Gastrocnemius medialis (tissue), 4 donors: ENCODE data around the gene CELSR3. TPM values are rescaled to one million over a fixed set of nuclear protein-coding genes. Genes with fewer than 3 reads are reported as not detected.
A peak's percentile ranks its signal among the peaks of the same experiment; 100 is the strongest.

Experiments
- ATAC-seq, 2 donors: fragments of 150-250 bp; one replicate each; pipeline ENCODE4 v1.9.1; 2016
- DNase-seq, 2 donors: peaks; one replicate each; pipeline ENCODE4 v3.0.0-alpha.2; 2019
- H3K27ac ChIP-seq, 4 donors: fragments of 200-600 bp; sonication (generic); 1 replicate in 1 of 4; 2 replicates in 3 of 4; pipeline ENCODE4 v1.5.1; 2016 to 2018; ENCODE audit warnings: mild to moderate bottlenecking in 2 of 4, moderate library complexity in 1 of 4
- H3K27me3 ChIP-seq, 3 donors: fragments of 200-600 bp; sonication (generic) in 2 of 3; 1 replicate in 1 of 3; 2 replicates in 2 of 3; pipeline versions ENCODE4 v1.5.1 to v1.6.0; 2016 to 2019; ENCODE audit warnings: mild to moderate bottlenecking in 1 of 3, moderate library complexity in 1 of 3
- H3K36me3 ChIP-seq, 2 donors: fragments of 200-600 bp; sonication (generic) in 1 of 2; one replicate each; pipeline ENCODE4 v1.5.1; 2017 to 2018
- H3K4me1 ChIP-seq, 2 donors: fragments of 200-600 bp; sonication (generic) in 1 of 2; one replicate each; pipeline ENCODE4 v1.5.1; 2016 to 2017; ENCODE audit warnings: mild to moderate bottlenecking in 2 of 2
- H3K4me3 ChIP-seq, 4 donors: fragments of 200-600 bp; sonication (generic) in 3 of 4; 1 replicate in 1 of 4; 2 replicates in 3 of 4; pipeline ENCODE4 v1.5.1; 2016 to 2019; ENCODE audit warnings: mild to moderate bottlenecking in 2 of 4
- H3K9me3 ChIP-seq, 3 donors: fragments of 200-600 bp; sonication (generic) in 2 of 3; 1 replicate in 1 of 3; 2 replicates in 2 of 3; pipeline ENCODE4 v1.5.1; 2016 to 2019
- CTCF ChIP-seq, 5 experiments: fragments of 450-650 bp in 3 of 5; fragments of 200-600 bp in 2 of 5; sonication (generic) in 2 of 5; IDR thresholded peaks in 4 of 5; conservative IDR thresholded peaks in 1 of 5; 1 replicate in 4 of 5; 2 replicates in 1 of 5; pipeline ENCODE4 v1.5.1; 2016 to 2019; ENCODE audit warnings: antibody characterized with exemption in 5 of 5, mild to moderate bottlenecking in 3 of 5, moderate library complexity in 3 of 5
- POLR2A ChIP-seq, 2 donors: fragments of 450-650 bp; IDR thresholded peaks; one replicate each; pipeline ENCODE4 v1.6.1; 2017; ENCODE audit warnings: antibody characterized with exemption in 2 of 2, mild to moderate bottlenecking in 2 of 2, moderate library complexity in 2 of 2
- in situ Hi-C, 4 donors: fragments of 200-750 bp; cut with MboI; loops; one replicate each; pipeline versions ENCODE4 v1.15.0 to v1.8.0; 2017; ENCODE audit warnings: low sequenced_read_pairs in 4 of 4
- intact Hi-C: fragments of 100-400 bp; cut with DNase I; formaldehyde crosslinking; loops from one replicate; pipeline ENCODE4 v1.15.1; 2023; ENCODE audit warnings: low total_unique reads
- total RNA-seq, 4 donors: library from RNA; depleted of rRNA; stranded (reverse); fragments of >200 nt; gene quantifications; one replicate each; pipeline versions ENCODE4 v1.1.0 to v1.2.3, GENCODE V29; 2016

The CELSR3 gene
- total RNA-seq: under 1 TPM in 3 of 4 donors, not detected in 1; 0.02 to 0.25 (median 0.05) TPM

DNA sequence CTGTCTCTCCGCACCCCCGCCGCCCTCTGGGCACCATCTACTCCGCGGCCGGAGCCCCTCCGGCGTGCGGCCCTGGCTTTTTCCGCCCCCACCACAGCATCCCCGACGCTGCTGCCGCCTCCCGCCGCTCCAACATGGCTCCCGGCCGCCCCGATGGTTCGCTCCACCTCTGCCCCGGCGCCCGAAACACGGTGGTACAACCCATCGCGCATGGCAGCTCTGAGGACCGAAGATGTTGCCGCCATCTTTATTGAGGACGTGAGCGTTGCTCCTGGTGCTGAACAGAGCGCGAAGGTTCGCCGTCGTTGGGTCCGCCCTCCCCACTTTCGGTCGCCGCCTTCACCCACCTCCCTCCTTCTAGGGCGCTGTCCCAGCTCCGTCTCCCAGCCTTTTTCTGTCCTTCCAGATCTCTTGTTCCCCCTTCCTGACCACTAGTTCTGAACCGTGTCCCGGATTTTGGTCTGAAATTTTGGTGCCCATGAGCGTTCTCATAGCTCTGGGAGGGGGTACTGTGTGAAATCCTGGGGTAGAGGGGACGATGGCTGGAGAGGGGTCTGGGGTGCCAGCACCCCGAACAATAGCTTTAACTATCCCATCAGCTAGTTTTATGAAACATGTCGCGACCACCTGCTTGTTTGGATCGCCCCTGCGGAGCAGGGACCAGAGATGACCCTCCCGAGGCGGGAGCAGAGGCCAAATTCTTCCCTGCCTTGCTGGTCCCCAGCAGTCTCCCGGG, at the start of gene CELSR3:
TSS of gene CELSR3 (minus strand) at position 134 of the 736 bp plus-strand sequence. CDS start 252 bp downstream, outside the sequence.
- H3K27ac ChIP-seq: peak within 1 kb of the TSS in 2 of 4 donors; percentile 27 to 28

DNA sequence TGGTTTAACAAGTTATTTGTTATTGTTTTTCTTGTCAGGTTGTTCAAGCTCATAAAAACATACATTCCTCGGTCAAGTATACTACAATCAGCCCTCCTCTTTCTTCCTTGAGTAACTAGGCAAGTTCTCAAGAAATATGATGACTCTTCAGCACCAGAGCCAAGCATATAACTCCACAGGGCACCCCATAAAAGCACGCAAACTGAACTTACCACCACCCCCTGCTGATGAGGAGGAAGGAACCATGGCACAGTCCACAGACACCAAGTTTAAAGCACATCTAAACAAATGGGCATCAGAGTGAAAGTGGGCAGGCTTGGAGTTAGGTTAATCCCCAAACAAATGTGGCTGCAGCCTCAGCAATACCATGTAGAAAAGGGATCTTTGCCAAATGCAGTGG, 49.0 kb upstream of the CELSR3 start:
- ATAC-seq: no peak
- intact Hi-C loops: no loop called here

More for the DNA sequence above, at the start of gene CELSR3:
- intact Hi-C loops (no loop called here), in situ Hi-C loops (no loop called here)
- Histone ChIP-seq H3K4me1 (peaks cover 5 to 21% of the 10 kb centered on the region in 2 donors), H3K36me3 (no peaks in the 10 kb centered on the region), H3K4me3 (peak within 1 kb of the TSS; percentile 41 to 61 (median 42)), H3K9me3 (no peaks in the 10 kb centered on the region), H3K27me3 (peaks cover 26 to 35% (median 35%) of the 10 kb centered on the region in 3 donors)
- no peak for TF ChIP-seq POLR2A (IDR thresholded peaks at IDR 0.05)
- no peak for TF ChIP-seq CTCF (IDR thresholded peaks at IDR 0.05 in 4 of 5, conservative IDR thresholded peaks at IDR 0.05 in 1 of 5)
- ATAC-seq (peak in 1 of 2 donors; percentile 30), DNase-seq (no peak)

GRCh38 chr3:48709051-48709461, 46.4 kb upstream of the CELSR3 start:
- ATAC-seq: peak; percentile 56 to 64
- peaks cover 24 to 26% of the 10 kb centered on the region in 2 donors for H3K4me1 ChIP-seq

More for the DNA sequence above, 49.0 kb upstream of the CELSR3 start:
- no peaks in the 10 kb centered on the region for H3K27me3 ChIP-seq
- no peak overlapping the region for H3K4me3 ChIP-seq
- in situ Hi-C loops: no loop called here
- H3K4me1 ChIP-seq: peaks cover 45 to 47% of the 10 kb centered on the region in 2 donors
- no peak for DNase-seq
- H3K27ac ChIP-seq: no peak overlapping the region
- H3K9me3 ChIP-seq: no peaks in the 10 kb centered on the region
- TF ChIP-seq POLR2A (IDR thresholded peaks at IDR 0.05) (no peak), CTCF (IDR thresholded peaks at IDR 0.05 in 4 of 5, conservative IDR thresholded peaks at IDR 0.05 in 1 of 5) (no peak)
- peaks cover 0 to 29% of the 10 kb centered on the region in 2 donors for H3K36me3 ChIP-seq

GRCh38 chr3:48708481-48708889, 45.8 kb upstream of the CELSR3 start:
- intact Hi-C loops: no loop called here
- Histone ChIP-seq H3K9me3 (no peaks in the 10 kb centered on the region), H3K4me3 (no peak overlapping the region), H3K27me3 (no peaks in the 10 kb centered on the region), H3K36me3 (peaks cover 0 to 22% of the 10 kb centered on the region in 2 donors), H3K27ac (peak overlapping the region; percentile 33 to 57 (median 54)), H3K4me1 (peaks cover 24 to 29% of the 10 kb centered on the region in 2 donors)
- TF ChIP-seq POLR2A (IDR thresholded peaks at IDR 0.05) (no peak), CTCF (IDR thresholded peaks at IDR 0.05 in 4 of 5, conservative IDR thresholded peaks at IDR 0.05 in 1 of 5) (no peak)
- DNase-seq: no peak
- peak; percentile 18 to 37 for ATAC-seq
- in situ Hi-C loops: no loop called here

More at GRCh38 chr3:48709051-48709461, 46.4 kb upstream of the CELSR3 start:
- TF ChIP-seq POLR2A (IDR thresholded peaks at IDR 0.05) (no peak), CTCF (IDR thresholded peaks at IDR 0.05 in 4 of 5, conservative IDR thresholded peaks at IDR 0.05 in 1 of 5) (no peak)
- H3K36me3 ChIP-seq: peaks cover 0 to 25% of the 10 kb centered on the region in 2 donors
- no peak for DNase-seq
- no peak overlapping the region for H3K4me3 ChIP-seq
- H3K27me3 ChIP-seq: no peaks in the 10 kb centered on the region
- in situ Hi-C loops (no loop called here), intact Hi-C loops (no loop called here)
- no peaks in the 10 kb centered on the region for H3K9me3 ChIP-seq
- H3K27ac ChIP-seq: peak overlapping the region; percentile 33 to 57 (median 54)
